Fibroblast of skin of right quadriceps (primary cell): Measurements from ENCODE around the gene AKAP6.

Experiments
- DNase-seq: peaks from one replicate; pipeline ENCODE4 v3.0.0-alpha.2; 2013

AKAP6 gene

GRCh38 chr14:32329146-32329545, at the start of gene AKAP6:
Gene AKAP6, plus strand, starts transcription at chr14:32329298. Its CDS starts 104,196 bp downstream, at chr14:32433494.
- no peak for DNase-seq

GRCh38 chr14:32286602-32287001, 42.5 kb upstream of the AKAP6 start:
- DNase-seq: no peak

- DNase-seq: no peak
Measured at GRCh38 chr14:32296366-32296765, 32.7 kb upstream of the AKAP6 start.

GRCh38 chr14:32298346-32298745, 30.8 kb upstream of the AKAP6 start:
- DNase-seq: no peak

GRCh38 chr14:32300136-32300535, 29.0 kb upstream of the AKAP6 start:
- DNase-seq: no peak

GRCh38 chr14:32303865-32304264, 25.2 kb upstream of the AKAP6 start:
- no peak for DNase-seq

GRCh38 chr14:32304296-32304695, 24.8 kb upstream of the AKAP6 start:
- no peak for DNase-seq

- DNase-seq: no peak
Measured at GRCh38 chr14:32306549-32306948, 22.5 kb upstream of the AKAP6 start.

- DNase-seq: no peak
Measured at GRCh38 chr14:32307881-32308582, 21.1 kb upstream of the AKAP6 start.

- no peak for DNase-seq
Measured at GRCh38 chr14:32310876-32311275, 18.2 kb upstream of the AKAP6 start.

GRCh38 chr14:32311294-32312009, 17.6 kb upstream of the AKAP6 start:
- peak; percentile 3 for DNase-seq

GRCh38 chr14:32312010-32312331, 17.1 kb upstream of the AKAP6 start:
- no peak for DNase-seq

GRCh38 chr14:32313844-32314376, 15.2 kb upstream of the AKAP6 start:
- DNase-seq: no peak

- DNase-seq: no peak
Measured at GRCh38 chr14:32318087-32318795, 10.9 kb upstream of the AKAP6 start.

- peak; percentile 14 for DNase-seq
Measured at GRCh38 chr14:32319368-32320049, 9.6 kb upstream of the AKAP6 start.

GRCh38 chr14:32324601-32325000, 4.5 kb upstream of the AKAP6 start:
- no peak for DNase-seq

- no peak for DNase-seq
Measured at GRCh38 chr14:32327255-32327961, 1.7 kb upstream of the AKAP6 start.

- DNase-seq: no peak
Measured at GRCh38 chr14:32329690-32330285, 690 bp downstream of the AKAP6 start.

- no peak for DNase-seq
Measured at GRCh38 chr14:32330351-32331111, 1.4 kb downstream of the AKAP6 start.

- DNase-seq: no peak
Measured at GRCh38 chr14:32331206-32331605, 2.1 kb downstream of the AKAP6 start.
